Measurements from ENCODE around the gene PNN.
"Not testable (repeated sequence)": the region's sequence is repeated elsewhere in the genome, so short reads cannot be mapped to it uniquely, and the experiment has no call there.

The PNN gene
- 113 to 170 reads per million in 2 donors for total RNA-seq

GRCh38 chr14:39174560-39175444 is at the start of gene PNN:
TSS of gene PNN (plus strand) at chr14:39175254. CDS start at chr14:39175280, 26 bp downstream.
- DNase-seq = peak; percentile 91

GRCh38 chr14:39137835-39138234 is 37.2 kb upstream of the PNN start:
- not testable (repeated sequence) for DNase-seq

- DNase-seq = no peak
Measured at GRCh38 chr14:39138440-39138839, 36.6 kb upstream of the PNN start.

GRCh38 chr14:39140170-39140569 is 34.9 kb upstream of the PNN start:
- DNase-seq = no peak

- DNase-seq = not testable (repeated sequence)
Measured at GRCh38 chr14:39141623-39142022, 33.4 kb upstream of the PNN start.

- not testable (repeated sequence) for DNase-seq
Measured at GRCh38 chr14:39143226-39143625, 31.8 kb upstream of the PNN start.

GRCh38 chr14:39145266-39145966 is 29.6 kb upstream of the PNN start:
- no peak for DNase-seq

GRCh38 chr14:39154594-39155189 is 20.4 kb upstream of the PNN start:
- no peak for DNase-seq

GRCh38 chr14:39157491-39157890 is 17.6 kb upstream of the PNN start:
- DNase-seq = no peak

- DNase-seq = no peak
Measured at GRCh38 chr14:39158222-39158858, 16.7 kb upstream of the PNN start.

GRCh38 chr14:39160494-39160893 is 14.6 kb upstream of the PNN start:
- no peak for DNase-seq

GRCh38 chr14:39167797-39168320 is 7.2 kb upstream of the PNN start:
- not testable (repeated sequence) for DNase-seq

- DNase-seq = no peak
Measured at GRCh38 chr14:39168591-39168990, 6.5 kb upstream of the PNN start.

GRCh38 chr14:39169541-39169900 is 5.5 kb upstream of the PNN start:
- DNase-seq = no peak

GRCh38 chr14:39173198-39173597 is 1.9 kb upstream of the PNN start:
- DNase-seq = no peak

GRCh38 chr14:39175445-39176262 is 600 bp downstream of the PNN start:
- no peak for DNase-seq

GRCh38 chr14:39176263-39177167 is 1.5 kb downstream of the PNN start:
- DNase-seq = no peak

GRCh38 chr14:39177168-39177545 is 2.1 kb downstream of the PNN start:
- no peak for DNase-seq

- DNase-seq = no peak
Measured at GRCh38 chr14:39179042-39179441, 4.0 kb downstream of the PNN start.

- DNase-seq = no peak
Measured at GRCh38 chr14:39180553-39180952, 5.5 kb downstream of the PNN start.
